Measurements from ENCODE around the gene KCNIP4. TPM values are rescaled to one million over a fixed set of nuclear protein-coding genes. Genes with fewer than 3 reads are reported as not detected.

Gene KCNIP4
- total and polyA plus RNA-seq, 2 of the 4 experiments (the other 2 are of a cell fraction): not detected

- H4K8ac ChIP-seq (ENCODE audit: low read depth in 2 of 2, low read length in 2 of 2): no peak overlapping the region
- no TSS peak for BruUV-seq (replicated peaks)
- H3K18ac ChIP-seq (ENCODE audit: low read depth, low read length): no peak overlapping the region
- H2BK120ac ChIP-seq (ENCODE audit: low read depth, low read length): no peak overlapping the region
- CTCF ChIA-PET: no interaction called here
- ATAC-seq (ENCODE audit: low read depth) (no peak), DNase-seq (no peak)
- H3K56ac ChIP-seq (ENCODE audit: extremely low read depth, insufficient read depth, low read length): no peak overlapping the region
- no peak overlapping the region for H3K9ac ChIP-seq (ENCODE audit: low read depth, low read length)
- no peak overlapping the region for H2AK5ac ChIP-seq (ENCODE audit: low read depth, low read length)
- no peak overlapping the region for H2BK5ac ChIP-seq (ENCODE audit: low read depth, low read length, poor library complexity, severe bottlenecking)
- no peaks in the 10 kb centered on the region for H3K36me3 ChIP-seq (ENCODE audit: control insufficient read depth, insufficient read depth, low read length)
- no peak overlapping the region for H4K91ac ChIP-seq (ENCODE audit: insufficient read depth, low read depth, low read length)
- no peak overlapping the region for H3K4me3 ChIP-seq (ENCODE audit: insufficient read depth, low read depth, low read length)
- in situ Hi-C loops (cut with MboI; ENCODE audit: low sequenced_read_pairs): loop anchor here (10.0 kb wide), 3 partner anchors 136 to 1996 kb away; no protein-coding TSS in a partner anchor
- POLR2A ChIA-PET (ENCODE audit: unreplicated experiment): no interaction called here
- no peaks in the 10 kb centered on the region for H3K4me1 ChIP-seq (ENCODE audit: control insufficient read depth, insufficient read depth, low read length)
- H3K9me3 ChIP-seq (ENCODE audit: control insufficient read depth, insufficient read depth, low read length): no peaks in the 10 kb centered on the region
- no peak overlapping the region for H3K4me2 ChIP-seq (ENCODE audit: low read depth, low read length)
- no peak overlapping the region for H3K23ac ChIP-seq (ENCODE audit: low read depth, low read length)
- dilution Hi-C loops (cut with HindIII; ENCODE audit: low sequenced_read_pairs, unreplicated experiment): no loop called here
- H3K4ac ChIP-seq (ENCODE audit: low read depth, low read length): no peak overlapping the region
- no peak overlapping the region for H2BK15ac ChIP-seq (ENCODE audit: low read depth, low read length)
- H3K27me3 ChIP-seq (ENCODE audit: control insufficient read depth, insufficient read depth, low read length): peaks cover 14% of the 10 kb centered on the region
- H2AFZ ChIP-seq (replicated peaks; ENCODE audit: low read length, poor library complexity): no peak overlapping the region
- intact Hi-C loops (cut with micrococcal nuclease): no loop called here
- H4K5ac ChIP-seq (ENCODE audit: low read depth, low read length): no peak overlapping the region
- H4K20me1 ChIP-seq (ENCODE audit: insufficient read depth, low read length): no peaks in the 10 kb centered on the region
- H3K27ac ChIP-seq (ENCODE audit: insufficient read depth, low read length): no peak overlapping the region
- H3K14ac ChIP-seq (replicated peaks; ENCODE audit: low read depth, low read length): no peak overlapping the region
- WGBS, 2 experiments (ENCODE audit: extremely low coverage in 2 of 2, insufficient read length in 1 of 2): 80% methylated on average over 1 of the region's 1 CpG; no CpG with 5 or more reads in 1 of the 2 experiments
- H2BK20ac ChIP-seq (ENCODE audit: low read depth, low read length): no peak overlapping the region
- H3K9me1 ChIP-seq (ENCODE audit: insufficient read depth, low read length): no peaks in the 10 kb centered on the region
- no peak for TF ChIP-seq MXI1 (IDR thresholded peaks at IDR 0.05; ENCODE audit: borderline replicate concordance, low read depth, low read length)
- no peak for TF ChIP-seq USF2 (IDR thresholded peaks at IDR 0.05; ENCODE audit: low read depth, low read length)
- TF ChIP-seq NFE2L2 (IDR thresholded peaks at IDR 0.05; ENCODE audit: low read depth, low read length): no peak
- no peak for TF ChIP-seq MAFK (IDR thresholded peaks at IDR 0.05; ENCODE audit: low read depth, low read length)
- TF ChIP-seq SMC3 (IDR thresholded peaks at IDR 0.05; ENCODE audit: low read depth, low read length): no peak
- TF ChIP-seq BHLHE40 (IDR thresholded peaks at IDR 0.05; ENCODE audit: low read depth, low read length): no peak
- no peak for TF ChIP-seq POLR2A (IDR thresholded peaks at IDR 0.05; ENCODE audit: low read depth, low read length)
- no peak for TF ChIP-seq MAZ (IDR thresholded peaks at IDR 0.05; ENCODE audit: borderline replicate concordance, low read depth, low read length)
- no peak overlapping the region for H2AK9ac ChIP-seq (replicated peaks; ENCODE audit: low read depth, low read length, poor library complexity)
- no peaks in the 10 kb centered on the region for H3K79me1 ChIP-seq (ENCODE audit: low read depth in 1 of 2, low read length in 2 of 2)
These were observed 1267.8 kb downstream of the KCNIP4 start for GRCh38 chr4:20680736-20681135.
